Fibroblast of lung (primary cell): ENCODE measurements around the gene ACAT1. TPM values are rescaled to one million over a fixed set of nuclear protein-coding genes. Genes with fewer than 3 reads are reported as not detected.

Source experiments
- DNase-seq, 2 donors: peaks; one replicate each; pipeline versions ENCODE4 v3.0.0 to v3.0.0-alpha.2; 2010; ENCODE audit warnings: low read depth in 2 of 2
- H2AFZ ChIP-seq: 2 replicates; pipeline ENCODE4 v1.5.1; 2012; ENCODE audit warnings: low read length, control low read depth, inconsistent platforms
- H3K27ac ChIP-seq: 2 replicates; pipeline ENCODE4 v1.5.1; 2011; ENCODE audit warnings: low read length, control low read depth; ENCODE audit not compliant: insufficient read depth
- H3K27me3 ChIP-seq: 2 replicates; pipeline ENCODE4 v1.5.1; 2011; ENCODE audit warnings: mild to moderate bottlenecking, low read length; ENCODE audit not compliant: control insufficient read depth, insufficient read depth
- H3K36me3 ChIP-seq: 2 replicates; pipeline ENCODE4 v1.5.1; 2011; ENCODE audit warnings: low read length; ENCODE audit not compliant: control insufficient read depth, insufficient read depth
- H3K4me1 ChIP-seq: 2 replicates; pipeline ENCODE4 v1.5.1; 2011; ENCODE audit warnings: low read length; ENCODE audit not compliant: control insufficient read depth, insufficient read depth; ENCODE audit errors: extremely low read depth
- H3K4me2 ChIP-seq: 2 replicates; pipeline ENCODE4 v1.5.1; 2011; ENCODE audit warnings: low read length, control low read depth; ENCODE audit not compliant: insufficient read depth; ENCODE audit errors: extremely low read depth
- H3K4me3 ChIP-seq, 4 experiments: fragments of 200-600 bp in 1 of 4; sonication (generic) in 1 of 4; replicated peaks in 1 of 4; 2 replicates each; pipeline ENCODE4 v1.5.1; 2011 to 2016; ENCODE audit warnings: low read length in 4 of 4, low read depth in 3 of 4, mild to moderate bottlenecking in 3 of 4, control low read depth in 2 of 4, inconsistent platforms in 1 of 4, mixed read lengths in 1 of 4; ENCODE audit not compliant: insufficient read depth in 1 of 4; ENCODE audit errors: control extremely low read depth in 1 of 4
- H3K79me2 ChIP-seq: 2 replicates; pipeline ENCODE4 v1.5.1; 2012; ENCODE audit warnings: mild to moderate bottlenecking, low read length, inconsistent platforms; ENCODE audit not compliant: control insufficient read depth, insufficient read depth
- H3K9ac ChIP-seq: 2 replicates; pipeline ENCODE4 v1.5.1; 2011; ENCODE audit warnings: mild to moderate bottlenecking, low read length, control low read depth; ENCODE audit not compliant: insufficient read depth
- H3K9me3 ChIP-seq: 2 replicates; pipeline ENCODE4 v1.5.1; 2012; ENCODE audit warnings: low read depth, low read length; ENCODE audit not compliant: control insufficient read depth, insufficient read depth
- H4K20me1 ChIP-seq: 2 replicates; pipeline ENCODE4 v1.5.1; 2011; ENCODE audit warnings: low read length; ENCODE audit not compliant: control insufficient read depth, insufficient read depth; ENCODE audit errors: extremely low read depth
- EZH2 ChIP-seq: IDR thresholded peaks from 2 replicates; pipeline ENCODE4 v1.5.1; 2012; ENCODE audit warnings: low read length, control low read depth, mild to moderate bottlenecking; ENCODE audit errors: missing control alignments
- polyA plus RNA-seq, 2 donors: library from polyadenylated mRNA; depleted of rRNA in 1 of 2; stranded (reverse) in 1 of 2; unstranded in 1 of 2; fragments of >200 nt; gene quantifications; 2 replicates each; pipeline ENCODE4 v1.2.1, GENCODE V29; 2011 to 2012; ENCODE audit warnings: missing spikeins in 1 of 2
- total RNA-seq: library from RNA; depleted of rRNA; stranded (reverse); fragments of >200 nt; gene quantifications from 2 replicates; pipeline ENCODE4 v1.2.1, GENCODE V29; 2014
- TF ChIP-seq, protein P1 (sequence below), 2 donors: IDR thresholded peaks in 1 of 2; conservative IDR thresholded peaks in 1 of 2; 1 replicate in 1 of 2; 2 replicates in 1 of 2; pipeline ENCODE4 v1.5.1; 2011 to 2012; ENCODE audit warnings: low read length in 2 of 2, control low read depth in 1 of 2, inconsistent platforms in 1 of 2, low read depth in 1 of 2, mild to moderate bottlenecking in 1 of 2

Gene ACAT1
- total and polyA plus RNA-seq, 2 donors (not counting 1 experiment from before 2014, with no cell fraction given), result 138 TPM

DNA sequence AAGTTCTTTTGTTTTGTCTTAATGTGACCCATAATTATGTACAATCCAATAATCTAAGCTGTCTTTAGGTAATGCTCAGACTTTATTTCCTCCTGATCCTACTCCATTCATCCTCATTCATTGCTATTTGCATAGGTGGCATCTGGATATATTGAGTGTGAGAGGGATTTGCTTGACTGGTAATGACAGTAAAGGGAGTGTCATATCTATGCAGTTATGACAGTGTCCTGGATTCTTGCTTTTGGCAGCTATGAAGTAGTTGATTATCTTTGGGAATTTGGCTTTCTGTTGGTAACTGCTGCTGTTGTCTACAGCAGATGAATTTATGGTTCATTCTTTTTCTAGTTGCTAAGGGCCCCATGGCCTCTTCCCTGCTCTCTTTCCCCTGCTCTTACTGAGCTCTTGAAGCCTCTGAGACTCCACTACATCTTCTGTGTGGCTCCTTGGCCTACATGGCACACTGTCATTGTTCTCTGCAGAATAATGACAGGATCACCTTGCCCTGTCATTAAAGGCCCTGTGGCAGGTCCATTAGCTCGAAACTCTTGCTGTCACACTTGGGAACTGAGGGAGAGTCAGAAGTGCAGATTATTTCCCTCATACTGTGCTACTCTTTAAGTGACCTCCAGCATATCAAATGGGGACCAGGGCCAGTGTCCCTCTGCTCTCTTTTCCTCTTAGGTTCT lies 20.1 kb upstream of the ACAT1 start:
- no peak overlapping the region for H3K9ac ChIP-seq

DNA sequence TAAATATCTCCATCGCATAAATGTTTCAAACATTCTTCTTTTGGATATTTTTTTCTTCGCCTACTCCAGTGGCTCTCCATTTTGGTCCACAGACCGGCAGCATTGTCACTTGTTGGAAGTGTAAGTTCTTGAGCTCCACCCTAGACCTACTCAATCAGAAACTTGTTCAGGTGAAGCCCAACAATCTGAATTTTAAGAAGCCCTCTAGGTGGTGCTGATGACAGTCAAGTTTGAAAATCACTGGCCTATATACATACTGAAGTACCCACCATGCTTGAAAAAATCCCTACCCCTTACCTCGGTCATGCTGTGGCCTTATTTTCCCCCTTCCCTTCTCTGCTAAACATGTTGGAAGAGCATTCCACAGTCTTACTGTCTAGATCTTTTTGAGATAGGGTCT lies 10.2 kb upstream of the ACAT1 start:
- Histone ChIP-seq H3K79me2 (no peaks in the 10 kb centered on the region), H3K4me1 (peaks cover 4% of the 10 kb centered on the region), H3K36me3 (no peaks in the 10 kb centered on the region), H3K27ac (no peak overlapping the region), H2AFZ (no peak overlapping the region), H3K4me2 (no peak overlapping the region), H3K27me3 (no peaks in the 10 kb centered on the region), H4K20me1 (no peaks in the 10 kb centered on the region), H3K9ac (no peak overlapping the region), H3K4me3 (no peak overlapping the region), H3K9me3 (no peaks in the 10 kb centered on the region)
- TF ChIP-seq EZH2, result no peak
- TF ChIP-seq, protein P1, sequence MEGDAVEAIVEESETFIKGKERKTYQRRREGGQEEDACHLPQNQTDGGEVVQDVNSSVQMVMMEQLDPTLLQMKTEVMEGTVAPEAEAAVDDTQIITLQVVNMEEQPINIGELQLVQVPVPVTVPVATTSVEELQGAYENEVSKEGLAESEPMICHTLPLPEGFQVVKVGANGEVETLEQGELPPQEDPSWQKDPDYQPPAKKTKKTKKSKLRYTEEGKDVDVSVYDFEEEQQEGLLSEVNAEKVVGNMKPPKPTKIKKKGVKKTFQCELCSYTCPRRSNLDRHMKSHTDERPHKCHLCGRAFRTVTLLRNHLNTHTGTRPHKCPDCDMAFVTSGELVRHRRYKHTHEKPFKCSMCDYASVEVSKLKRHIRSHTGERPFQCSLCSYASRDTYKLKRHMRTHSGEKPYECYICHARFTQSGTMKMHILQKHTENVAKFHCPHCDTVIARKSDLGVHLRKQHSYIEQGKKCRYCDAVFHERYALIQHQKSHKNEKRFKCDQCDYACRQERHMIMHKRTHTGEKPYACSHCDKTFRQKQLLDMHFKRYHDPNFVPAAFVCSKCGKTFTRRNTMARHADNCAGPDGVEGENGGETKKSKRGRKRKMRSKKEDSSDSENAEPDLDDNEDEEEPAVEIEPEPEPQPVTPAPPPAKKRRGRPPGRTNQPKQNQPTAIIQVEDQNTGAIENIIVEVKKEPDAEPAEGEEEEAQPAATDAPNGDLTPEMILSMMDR (conservative IDR thresholded peaks at IDR 0.05 in 1 of 2, IDR thresholded peaks at IDR 0.05 in 1 of 2; ENCODE audit: low read depth in 1 of 2, low read length in 2 of 2), result no peak
- DNase-seq, result no peak

More for the DNA sequence above, 20.1 kb upstream of the ACAT1 start:
- Histone ChIP-seq H3K27ac (no peak overlapping the region), H3K9me3 (no peaks in the 10 kb centered on the region), H3K4me1 (no peaks in the 10 kb centered on the region), H2AFZ (no peak overlapping the region), H3K36me3 (peaks cover 2% of the 10 kb centered on the region), H4K20me1 (no peaks in the 10 kb centered on the region), H3K4me2 (no peak overlapping the region), H3K27me3 (no peaks in the 10 kb centered on the region), H3K4me3 (no peak overlapping the region), H3K79me2 (no peaks in the 10 kb centered on the region)
- TF ChIP-seq, protein P1 (conservative IDR thresholded peaks at IDR 0.05 in 1 of 2, IDR thresholded peaks at IDR 0.05 in 1 of 2; ENCODE audit: low read depth in 1 of 2, low read length in 2 of 2), result no peak
- TF ChIP-seq EZH2, result no peak
- no peak for DNase-seq

DNA sequence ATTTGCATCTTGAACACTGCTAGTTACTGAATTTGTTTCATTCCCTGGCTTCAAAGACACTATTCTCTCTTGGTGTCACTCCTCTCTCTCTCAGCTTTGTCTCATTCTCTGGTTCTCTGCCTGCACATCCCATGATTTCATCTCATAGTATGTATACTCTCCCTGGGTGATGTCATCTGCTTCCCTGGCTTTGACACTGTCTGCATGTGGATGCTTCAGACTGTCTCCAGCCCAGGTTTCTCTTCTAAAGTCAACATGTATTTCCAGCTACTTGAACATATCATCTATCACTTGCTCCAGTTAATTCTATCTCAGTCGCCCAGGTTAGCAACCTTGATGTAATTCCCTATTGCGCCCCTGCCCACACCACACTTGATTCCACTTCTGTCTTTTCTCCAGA lies 9.3 kb upstream of the ACAT1 start:
- Histone ChIP-seq H3K27me3 (no peaks in the 10 kb centered on the region), H2AFZ (no peak overlapping the region), H3K36me3 (no peaks in the 10 kb centered on the region), H4K20me1 (no peaks in the 10 kb centered on the region), H3K27ac (no peak overlapping the region), H3K4me1 (peaks cover 4% of the 10 kb centered on the region), H3K4me2 (no peak overlapping the region), H3K9ac (no peak overlapping the region), H3K4me3 (no peak overlapping the region), H3K79me2 (no peaks in the 10 kb centered on the region), H3K9me3 (no peaks in the 10 kb centered on the region)
- no peak for TF ChIP-seq EZH2
- TF ChIP-seq, protein P1 (conservative IDR thresholded peaks at IDR 0.05 in 1 of 2, IDR thresholded peaks at IDR 0.05 in 1 of 2; ENCODE audit: low read depth in 1 of 2, low read length in 2 of 2), result no peak
- DNase-seq, result peak; percentile 17 to 27
